Left lung (tissue), 10 donors: Measurements from ENCODE around the gene VTCN1. TPM values are rescaled to one million over a fixed set of nuclear protein-coding genes. Genes with fewer than 3 reads are reported as not detected.

ENCODE experiments used
- ATAC-seq: fragments of 200-7000 bp; cut with Tn5 transposase; one replicate; pipeline ENCODE4 v1.9.1; 2020; ENCODE audit warnings: moderate library complexity
- DNase-seq, 4 donors: peaks; one replicate each; pipeline ENCODE4 v3.0.0-alpha.2; 2013 to 2020
- H3K27ac ChIP-seq, 2 donors: fragments of 200-600 bp; sonication (generic) in 1 of 2; one replicate each; pipeline versions ENCODE4 v1.5.0 to v1.8.0; 2020 to 2021
- H3K27me3 ChIP-seq, 2 donors: fragments of 200-600 bp; sonication (generic) in 1 of 2; one replicate each; pipeline versions ENCODE4 v1.5.0 to v1.8.0; 2020 to 2021
- H3K36me3 ChIP-seq, 2 donors: fragments of 200-600 bp; sonication (generic) in 1 of 2; one replicate each; pipeline versions ENCODE4 v1.5.0 to v1.8.0; 2020 to 2021
- H3K4me1 ChIP-seq, 2 donors: fragments of 200-600 bp; one replicate each; pipeline ENCODE4 v1.8.0; 2021
- H3K4me3 ChIP-seq, 2 donors: fragments of 200-600 bp; sonication (generic) in 1 of 2; one replicate each; pipeline versions ENCODE4 v1.5.0 to v1.8.0; 2020 to 2021; ENCODE audit warnings: mild to moderate bottlenecking in 1 of 2
- H3K9me3 ChIP-seq, 2 donors: fragments of 200-600 bp; sonication (generic) in 1 of 2; one replicate each; pipeline versions ENCODE4 v1.5.0 to v1.8.0; 2020 to 2021
- CTCF ChIP-seq, 2 donors: fragments of 200-600 bp; sonication (generic) in 1 of 2; IDR thresholded peaks; one replicate each; pipeline versions ENCODE4 v1.5.0 to v1.8.0; 2021; ENCODE audit warnings: antibody characterized with exemption in 2 of 2
- intact Hi-C, 2 donors: fragments of 100-400 bp; cut with DNase I; formaldehyde crosslinking; loops; one replicate each; pipeline versions ENCODE4 v1.11.2 to v1.14.2; 2022
- polyA plus RNA-seq, 6 donors: library from polyadenylated mRNA; unstranded; fragments of 120-200 nt; gene quantifications; one replicate each; pipeline ENCODE4 v1.2.1, GENCODE V29; 2013; ENCODE audit not compliant: insufficient read length in 6 of 6
- total RNA-seq, 2 donors: library from RNA; stranded (reverse); fragmentation: NEBNext Ultra II Directional; extraction: Animal tissue kit (Norgen Biotek cat#: 25700); gene quantifications; one replicate each; pipeline ENCODE4 v1.2.1, GENCODE V29; 2021
- donor health status: DM: no; HTN: yes; CAD: no.
- donor health status: DM: no; HTN: no; CAD: no.

The VTCN1 gene
- total and polyA plus RNA-seq, 8 donors = 0.31 to 0.87 (median 0.54) TPM; not detected in 1

GRCh38 chr1:117183112-117183511 is 27.6 kb downstream of the VTCN1 start:
- H3K4me3 ChIP-seq = no peak overlapping the region
- intact Hi-C loops = no loop called here
- no peaks in the 10 kb centered on the region for H3K36me3 ChIP-seq
- TF ChIP-seq CTCF (IDR thresholded peaks at IDR 0.05) = no peak
- H3K27ac ChIP-seq = no peak overlapping the region
- no peaks in the 10 kb centered on the region for H3K9me3 ChIP-seq
- no peak for ATAC-seq
- no peaks in the 10 kb centered on the region for H3K27me3 ChIP-seq
- DNase-seq = no peak
- no peaks in the 10 kb centered on the region for H3K4me1 ChIP-seq

GRCh38 chr1:117182319-117182718 is 28.4 kb downstream of the VTCN1 start:
- Histone ChIP-seq H3K27me3 (no peaks in the 10 kb centered on the region), H3K4me1 (no peaks in the 10 kb centered on the region), H3K36me3 (no peaks in the 10 kb centered on the region), H3K27ac (no peak overlapping the region), H3K4me3 (no peak overlapping the region), H3K9me3 (no peaks in the 10 kb centered on the region)
- ATAC-seq = no peak
- intact Hi-C loops = no loop called here
- TF ChIP-seq CTCF (IDR thresholded peaks at IDR 0.05) = no peak
- no peak for DNase-seq

- H3K36me3 ChIP-seq = no peaks in the 10 kb centered on the region
- ATAC-seq = no peak
- TF ChIP-seq CTCF (IDR thresholded peaks at IDR 0.05) = no peak
- DNase-seq = no peak
- no peaks in the 10 kb centered on the region for H3K9me3 ChIP-seq
- intact Hi-C loops = no loop called here
- H3K4me3 ChIP-seq = no peak overlapping the region
- no peak overlapping the region for H3K27ac ChIP-seq
- no peaks in the 10 kb centered on the region for H3K4me1 ChIP-seq
- H3K27me3 ChIP-seq = no peaks in the 10 kb centered on the region
Observed at GRCh38 chr1:117181630-117182041, 29.1 kb downstream of the VTCN1 start.

GRCh38 chr1:117180147-117180967 is 30.4 kb downstream of the VTCN1 start:
- TF ChIP-seq CTCF (IDR thresholded peaks at IDR 0.05) = no peak

GRCh38 chr1:117179471-117179870 is 31.3 kb downstream of the VTCN1 start:
- Histone ChIP-seq H3K27me3 (no peaks in the 10 kb centered on the region), H3K27ac (no peak overlapping the region), H3K36me3 (no peaks in the 10 kb centered on the region), H3K9me3 (no peaks in the 10 kb centered on the region), H3K4me3 (no peak overlapping the region), H3K4me1 (no peaks in the 10 kb centered on the region)
- DNase-seq (peak in 1 of 4 donors; percentile 17), ATAC-seq (no peak)
- intact Hi-C loops = no loop called here
- TF ChIP-seq CTCF (IDR thresholded peaks at IDR 0.05) = no peak

More at GRCh38 chr1:117180147-117180967, 30.4 kb downstream of the VTCN1 start:
- DNase-seq (no peak), ATAC-seq (no peak)
- intact Hi-C loops = no loop called here
- H3K9me3 ChIP-seq = no peaks in the 10 kb centered on the region
- H3K36me3 ChIP-seq = no peaks in the 10 kb centered on the region
- no peak overlapping the region for H3K4me3 ChIP-seq
- H3K4me1 ChIP-seq = no peaks in the 10 kb centered on the region
- no peaks in the 10 kb centered on the region for H3K27me3 ChIP-seq
- H3K27ac ChIP-seq = no peak overlapping the region
